ENCODE data around the gene CPEB1. TPM values are rescaled to one million over a fixed set of nuclear protein-coding genes. Genes with fewer than 3 reads are reported as not detected.
A peak's percentile ranks its signal among the peaks of the same experiment; 100 is the strongest.
"Not testable (repeated sequence)": the region's sequence is repeated elsewhere in the genome, so short reads cannot be mapped to it uniquely, and the experiment has no call there.

Gene CPEB1
- total RNA-seq, 2 donors from 2014 or later = 1.8 to 3.1 TPM

DNA sequence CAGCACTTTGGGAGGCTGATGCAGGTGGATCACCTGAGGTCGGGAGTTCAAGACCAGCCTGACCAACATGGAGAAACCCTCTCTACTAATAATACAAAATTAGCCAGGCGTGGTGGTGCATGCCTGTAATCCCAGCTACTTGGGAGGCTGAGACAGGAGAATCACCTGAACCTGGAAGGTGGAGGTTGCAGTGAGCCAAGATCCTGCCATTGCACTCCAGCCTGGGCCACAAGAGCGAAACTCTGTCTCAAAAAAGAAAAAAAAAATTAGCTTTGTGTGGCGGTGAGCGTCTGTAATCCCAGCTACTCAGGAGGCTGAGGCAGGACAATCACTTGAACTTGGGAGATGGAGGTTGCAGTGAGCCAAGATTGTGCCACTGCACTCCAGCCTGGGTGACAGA, 112.0 kb downstream of the CPEB1 start:
- intact Hi-C loops (cut with DNase I); DNase-seq; ATAC-seq: not testable (repeated sequence)

DNA sequence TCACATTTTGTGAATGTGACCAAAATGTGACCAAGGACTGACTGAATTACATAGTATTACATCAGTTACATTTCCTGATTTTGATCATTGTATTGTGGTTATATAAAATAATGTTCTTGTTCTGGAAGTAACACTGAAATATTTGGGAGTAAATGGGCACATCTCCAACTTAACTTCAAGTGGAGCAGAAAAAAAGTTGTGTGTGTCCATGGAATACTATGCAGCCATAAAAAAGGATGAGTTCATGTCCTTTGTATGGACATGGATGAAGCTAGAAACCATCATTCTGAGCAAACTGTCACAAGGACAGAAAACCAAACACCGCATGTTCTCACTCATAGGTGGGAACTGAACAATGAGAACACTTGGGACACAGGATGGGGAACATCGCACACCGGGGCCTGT, 112.7 kb downstream of the CPEB1 start:
- ATAC-seq; intact Hi-C loops (cut with DNase I); DNase-seq: not testable (repeated sequence)

DNA sequence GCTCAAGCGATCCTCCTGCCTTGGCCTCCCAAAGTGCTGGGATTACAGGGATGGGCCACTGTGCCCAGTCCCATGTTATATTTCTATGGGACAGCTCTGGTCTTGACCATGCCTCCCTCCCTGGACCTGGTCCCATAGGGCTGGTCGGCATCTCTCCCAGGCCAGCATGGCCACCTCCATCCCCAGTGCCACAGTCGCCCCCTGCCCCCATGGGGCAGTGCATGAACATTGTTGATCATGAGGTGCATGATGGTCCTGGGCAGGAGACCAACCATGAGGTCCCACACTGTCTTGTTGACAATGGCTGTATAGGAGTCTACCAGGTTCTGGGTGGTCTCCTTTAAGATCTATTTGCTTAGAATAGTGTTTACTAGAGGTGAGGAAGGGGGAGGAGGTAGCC, 113.4 kb downstream of the CPEB1 start:
- ATAC-seq (no peak), DNase-seq (no peak)
- intact Hi-C loops (cut with DNase I) = no loop called here

DNA sequence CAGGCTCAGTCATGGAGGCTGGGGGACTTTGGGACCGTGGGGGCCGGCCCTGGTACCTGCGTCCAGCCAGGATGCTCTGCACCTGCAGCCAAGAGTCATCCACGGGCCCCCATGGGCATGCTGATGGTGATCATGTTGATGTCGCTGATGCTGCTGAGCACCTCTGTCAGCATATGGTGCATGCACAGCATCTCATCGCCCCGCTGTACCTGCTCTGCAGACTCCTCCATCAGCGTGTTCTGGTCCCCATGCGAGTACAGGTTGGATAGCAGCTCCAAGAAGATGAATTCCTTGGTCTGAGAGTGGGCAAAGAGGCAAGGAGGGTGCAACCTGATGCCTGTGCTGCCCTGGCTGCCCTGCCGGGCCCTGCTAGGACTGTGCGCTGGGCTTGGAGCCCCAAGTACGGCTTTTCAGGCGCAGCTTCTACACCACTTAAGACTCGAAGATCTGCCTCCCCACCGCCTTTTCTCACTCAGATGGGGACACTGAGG, 114.1 kb downstream of the CPEB1 start:
- no peak for DNase-seq
- peak in 1 of 2 donors; percentile 7 for ATAC-seq
- intact Hi-C loops (cut with DNase I) = no loop called here

DNA sequence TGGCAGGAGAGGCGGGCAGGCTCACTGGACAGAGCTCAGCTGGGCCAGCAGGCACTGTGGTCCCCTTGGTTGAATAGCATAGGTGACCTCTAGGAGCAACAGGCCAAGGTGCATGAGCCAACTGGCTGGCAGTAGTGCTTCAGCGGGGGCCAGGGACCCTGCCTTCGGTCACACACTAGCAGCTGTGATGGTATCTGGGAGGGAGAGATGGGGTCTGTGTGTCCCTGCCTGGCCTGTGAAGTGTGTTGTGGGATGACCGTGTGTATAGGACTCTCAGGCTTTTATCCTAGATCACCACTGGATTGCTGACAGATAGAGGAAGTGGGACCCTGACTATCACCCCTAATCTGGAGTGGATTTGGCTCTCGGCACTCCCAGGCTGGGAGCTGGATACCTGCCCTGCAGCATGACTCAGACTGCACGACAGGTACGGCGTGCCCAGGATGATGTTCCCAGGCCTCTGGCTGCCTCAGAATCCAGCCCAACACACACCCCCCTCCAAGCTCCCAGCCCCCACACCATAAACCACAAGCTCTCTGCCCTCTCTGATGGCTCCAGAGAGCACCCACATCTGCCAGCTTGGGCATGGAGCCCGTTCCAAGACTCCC, 114.7 kb downstream of the CPEB1 start:
- ATAC-seq (no peak), DNase-seq (no peak)
- intact Hi-C loops (cut with DNase I) = no loop called here

DNA sequence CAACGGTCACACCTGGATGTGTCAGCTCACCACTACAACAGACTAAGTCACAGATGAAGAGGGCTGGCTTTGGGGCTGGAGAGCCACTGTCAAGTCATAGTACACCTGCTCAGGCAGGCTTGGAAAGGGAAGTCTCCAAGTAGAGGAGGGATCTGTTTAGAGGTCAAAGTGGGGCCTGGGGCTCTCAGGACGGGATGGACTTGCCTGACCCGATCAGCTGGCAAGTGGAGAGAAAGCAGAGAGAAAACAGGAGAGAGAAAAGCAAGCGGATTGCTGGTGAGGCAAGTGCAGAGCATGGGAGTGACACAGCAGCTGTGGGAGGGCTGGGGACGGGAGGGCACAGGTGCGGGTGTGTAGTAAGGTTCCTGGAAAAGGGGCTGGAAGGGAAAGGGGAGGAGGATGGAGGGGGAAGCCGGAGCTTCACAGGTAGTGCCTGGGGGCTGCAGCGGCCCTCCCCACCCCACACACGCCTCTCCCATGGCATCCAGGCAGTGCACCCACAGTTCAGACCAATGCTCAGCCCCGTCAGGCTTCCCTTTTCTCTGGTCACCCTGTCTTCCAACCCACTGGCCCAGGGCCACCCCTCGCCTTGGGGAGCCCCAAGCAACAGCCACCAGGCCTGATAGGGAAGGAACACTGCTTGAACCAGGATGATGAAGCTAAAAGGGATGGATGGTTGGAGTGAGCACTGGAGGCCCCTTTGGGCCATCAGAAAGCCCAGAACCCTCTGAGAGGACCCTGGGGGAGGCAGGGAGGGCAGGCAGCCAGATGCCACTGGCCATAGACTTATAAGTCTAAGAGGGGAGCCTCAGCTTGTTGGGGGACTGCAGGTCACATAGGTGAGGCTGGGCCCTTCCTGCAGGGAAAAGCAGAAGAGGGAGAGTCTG, 115.4 kb downstream of the CPEB1 start:
- DNase-seq = no peak
- no peak for ATAC-seq
- intact Hi-C loops (cut with DNase I) = no loop called here

DNA sequence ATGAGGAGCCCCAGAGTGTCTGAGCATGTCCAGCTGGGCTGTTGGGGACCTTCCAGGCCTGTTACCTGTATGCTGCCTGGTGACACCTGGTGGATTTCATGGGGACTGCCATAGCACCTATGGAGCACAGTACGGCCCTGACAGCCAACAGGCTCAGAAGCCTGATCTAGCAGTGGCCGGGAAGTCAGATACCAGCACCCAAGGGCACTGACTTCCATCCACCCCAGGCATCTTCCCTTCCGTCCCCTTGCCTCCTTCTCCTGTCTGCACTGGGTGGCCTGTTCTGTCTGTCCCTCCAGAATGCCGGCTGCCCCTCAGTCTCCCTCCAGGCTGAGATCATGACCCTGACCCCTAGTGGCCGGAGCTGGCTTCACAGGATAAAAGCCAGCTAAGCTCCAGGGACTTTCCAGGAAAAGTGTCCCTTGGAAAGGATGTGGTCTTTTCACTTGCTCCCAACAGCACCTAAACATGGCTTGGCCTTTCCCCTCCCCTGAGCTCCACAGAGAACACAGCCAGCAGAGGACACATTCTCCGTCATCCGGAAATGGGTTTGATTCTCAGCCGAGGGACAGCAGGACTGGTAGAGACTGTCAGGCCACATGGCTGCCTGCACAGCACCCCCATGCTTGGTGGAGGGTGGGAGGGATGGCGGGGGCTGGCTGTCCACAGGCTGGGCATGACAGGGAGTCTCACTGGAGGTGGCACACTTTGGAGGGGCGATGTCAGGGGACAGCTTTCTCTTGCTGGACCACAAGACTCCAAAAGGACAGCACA, 116.4 kb downstream of the CPEB1 start:
- intact Hi-C loops (cut with DNase I) = no loop called here

DNA sequence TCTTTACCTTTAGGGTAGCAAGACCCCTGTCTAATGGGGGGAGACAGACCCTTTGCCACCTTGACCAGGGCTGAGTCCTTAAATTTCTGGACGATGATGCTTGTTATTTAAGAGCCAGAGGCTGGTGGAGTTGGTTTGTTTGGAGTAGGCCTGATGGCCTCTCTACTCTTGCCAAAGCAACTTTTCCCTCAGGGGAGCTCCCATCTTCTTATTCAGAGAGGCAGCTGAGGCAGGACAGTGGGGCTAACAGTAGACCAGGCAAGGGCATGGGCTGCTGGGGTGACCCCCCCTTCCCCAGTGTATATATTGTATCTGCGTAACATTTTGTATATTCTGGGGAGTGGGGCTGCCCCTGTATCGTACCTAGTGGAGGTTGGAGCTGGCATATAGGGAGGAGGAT, 117.2 kb downstream of the CPEB1 start:
- no peak for ATAC-seq
- intact Hi-C loops (cut with DNase I) = no loop called here
- no peak for DNase-seq

More for the DNA sequence above, 116.4 kb downstream of the CPEB1 start:
- DNase-seq (peak; percentile 63), ATAC-seq (peak; percentile 84 to 89)

DNA sequence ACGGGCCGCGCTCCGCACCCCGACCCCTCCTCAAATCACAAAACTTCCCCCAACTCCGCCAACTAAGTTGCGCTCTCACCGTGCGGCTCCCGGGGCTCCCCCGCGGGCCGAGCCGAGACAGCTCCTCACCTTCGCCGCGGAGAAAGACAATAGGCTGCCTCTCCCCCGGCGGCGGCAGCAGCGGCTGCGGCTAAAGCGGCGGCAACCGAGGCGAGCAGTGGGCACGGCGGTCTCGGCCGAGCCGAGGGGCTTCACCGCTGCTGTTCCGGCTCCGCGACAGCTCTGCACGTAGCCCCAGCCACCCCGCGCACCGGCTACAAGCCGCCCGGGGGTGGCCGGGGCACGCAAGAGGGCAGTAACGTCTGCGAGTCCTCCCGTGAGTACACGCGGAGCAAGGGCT, 133.6 kb downstream of the CPEB1 start:
- DNase-seq; ATAC-seq; intact Hi-C loops (cut with DNase I): not testable (repeated sequence)

DNA sequence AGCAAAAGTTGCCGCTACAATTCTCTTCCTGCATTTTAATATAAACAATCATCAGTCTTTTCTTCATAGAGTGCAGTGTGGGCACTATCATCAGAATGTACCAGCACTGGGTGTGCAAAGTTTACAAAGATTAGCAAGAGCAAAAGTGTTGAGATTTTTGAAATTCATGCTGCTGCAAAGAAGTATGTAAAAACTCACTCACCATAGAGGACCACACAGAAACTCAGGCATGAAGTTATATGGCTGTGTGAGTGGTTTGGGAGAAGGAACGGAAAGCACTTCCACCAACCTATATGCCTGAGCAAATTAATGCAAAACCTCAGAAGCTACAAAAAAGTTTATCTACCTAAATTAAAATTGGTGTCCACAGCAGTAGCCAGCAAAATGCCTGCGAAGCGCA, 139.5 kb downstream of the CPEB1 start:
- ATAC-seq; DNase-seq; intact Hi-C loops (cut with DNase I): not testable (repeated sequence)

DNA sequence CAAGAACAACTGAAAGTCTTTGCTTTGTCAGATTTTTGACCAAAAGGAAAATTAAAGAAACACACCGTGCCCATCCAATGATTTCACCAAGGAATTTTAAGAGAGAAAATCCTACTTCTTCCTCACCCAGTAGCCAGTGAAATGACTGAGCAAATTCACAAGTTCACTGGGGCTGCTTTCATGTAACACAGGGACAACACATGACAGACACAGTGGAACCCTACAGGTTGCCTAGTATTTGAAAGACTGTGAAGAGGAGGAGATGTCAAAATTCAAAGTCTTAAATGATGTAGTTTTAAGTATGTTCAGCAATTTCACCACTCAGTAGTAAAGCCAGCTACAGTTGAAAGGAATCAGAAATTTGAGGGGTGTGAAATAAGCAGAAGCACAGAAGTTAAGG, 140.1 kb downstream of the CPEB1 start:
- ATAC-seq; intact Hi-C loops (cut with DNase I); DNase-seq: not testable (repeated sequence)

DNA sequence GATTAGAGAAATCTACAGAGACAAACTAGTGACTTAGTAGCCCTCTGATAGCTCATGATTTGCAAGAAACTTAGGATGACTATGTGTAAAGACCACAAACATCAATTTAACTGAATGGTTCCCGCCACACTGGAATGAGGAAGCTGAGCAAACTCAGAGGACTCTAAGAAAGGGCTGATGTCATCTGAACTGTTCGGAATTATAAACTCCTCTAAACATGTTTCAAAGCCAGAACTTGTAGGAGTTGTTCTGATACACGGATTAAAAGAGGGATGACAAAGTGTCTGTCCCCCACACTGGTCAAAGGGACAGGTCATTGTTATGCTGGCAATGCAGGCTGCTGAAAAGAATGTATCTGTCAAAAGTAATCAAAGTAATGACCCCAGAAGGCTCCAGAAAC, 141.3 kb downstream of the CPEB1 start:
- DNase-seq; ATAC-seq; intact Hi-C loops (cut with DNase I): not testable (repeated sequence)

DNA sequence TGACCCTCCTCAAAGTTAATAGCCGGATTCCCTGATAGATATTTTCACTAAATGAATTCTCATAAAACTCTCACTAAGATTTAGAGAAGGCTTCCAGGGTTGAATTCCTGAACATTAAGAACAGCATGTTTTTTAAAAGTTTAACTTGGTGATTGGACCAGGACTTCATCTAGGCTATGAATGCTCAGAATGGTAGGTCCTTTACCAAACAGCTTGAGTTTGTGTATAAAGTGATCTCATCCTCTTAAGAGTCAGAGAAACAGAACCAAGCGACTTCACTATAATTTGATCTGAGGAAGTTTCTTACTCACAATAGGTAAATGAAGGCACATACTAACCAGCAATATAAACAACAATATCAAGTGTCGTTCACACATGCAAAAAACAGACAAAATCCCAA, 143.1 kb downstream of the CPEB1 start:
- intact Hi-C loops (cut with DNase I); ATAC-seq: not testable (repeated sequence)

DNA sequence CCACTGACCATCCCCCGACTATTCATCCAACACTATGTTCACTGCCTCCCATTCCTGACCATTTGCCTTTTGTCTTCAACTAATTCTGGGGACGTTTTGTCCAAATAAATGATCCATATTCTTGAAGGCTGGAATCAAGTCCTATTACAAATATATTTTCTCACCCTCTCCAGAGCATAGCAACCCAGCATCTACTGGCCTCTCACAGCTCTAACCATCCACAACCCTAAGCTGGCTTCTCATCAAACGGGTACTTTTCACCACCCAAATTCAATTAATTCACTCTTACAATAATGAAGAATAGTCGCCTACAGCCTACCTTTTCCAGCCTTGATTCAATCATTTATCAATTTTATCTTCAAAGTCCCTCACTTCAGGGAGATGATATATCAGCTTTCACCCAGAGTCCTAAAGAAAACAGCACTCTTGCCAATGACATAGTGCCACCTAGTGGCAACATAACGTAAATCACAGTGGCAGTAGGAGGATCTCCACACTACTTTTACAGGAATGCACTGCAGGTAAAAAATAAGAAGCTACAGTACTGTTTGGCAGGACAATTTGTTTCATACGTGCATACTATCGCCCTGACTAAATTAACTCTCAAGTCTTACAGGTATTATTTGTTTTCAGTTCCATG, 144.3 kb downstream of the CPEB1 start:
- ATAC-seq = peak in 1 of 2 donors; percentile 68
- DNase-seq = not testable (repeated sequence)

More for the DNA sequence above, 143.1 kb downstream of the CPEB1 start:
- DNase-seq = not testable (repeated sequence)

DNA sequence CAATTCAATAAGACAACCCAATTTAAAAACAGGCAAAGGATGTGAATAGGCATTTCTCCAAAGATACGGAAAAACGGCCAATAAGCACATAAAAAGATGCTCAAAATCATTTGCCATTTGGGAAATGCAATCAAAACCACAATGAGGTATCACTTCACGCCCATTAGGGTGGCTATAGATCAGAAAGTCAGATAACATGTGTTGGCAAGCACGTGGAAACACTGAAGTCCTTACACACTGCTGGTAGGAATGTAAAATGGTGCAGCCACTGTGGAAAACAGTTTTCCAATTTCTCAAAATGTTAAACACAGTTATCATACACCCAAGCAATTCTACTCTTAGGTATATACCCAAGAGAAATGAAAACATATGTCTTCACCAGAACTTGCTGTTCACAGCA, 146.4 kb downstream of the CPEB1 start:
- ATAC-seq; intact Hi-C loops (cut with DNase I); DNase-seq: not testable (repeated sequence)

More for the DNA sequence above, 144.3 kb downstream of the CPEB1 start:
- intact Hi-C loops (cut with DNase I) = not testable (repeated sequence)

DNA sequence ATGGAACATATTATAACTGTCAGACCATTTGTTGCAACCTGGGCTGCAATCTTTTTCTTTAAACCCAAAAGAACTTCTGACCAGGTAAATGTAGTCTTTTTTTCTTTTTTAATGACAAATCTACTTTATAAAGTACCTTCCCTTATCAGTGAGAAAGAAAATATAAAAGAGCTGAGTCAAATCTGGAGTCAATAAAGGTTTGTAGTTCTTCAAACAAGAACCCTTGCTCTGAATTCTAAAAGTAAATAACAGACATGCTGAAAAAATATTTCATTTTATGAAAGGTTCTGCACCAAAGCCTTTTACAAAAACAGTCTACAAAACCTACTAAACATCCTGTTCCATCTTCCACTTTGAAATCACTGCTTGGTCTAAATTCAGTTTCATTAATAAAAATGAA, 149.2 kb downstream of the CPEB1 start:
- DNase-seq; intact Hi-C loops (cut with DNase I); ATAC-seq: not testable (repeated sequence)

Measured in left cardiac atrium (tissue), 4 donors.